Kidney epithelial cell (primary cell): ENCODE data around the gene PLD1. TPM values are rescaled to one million over a fixed set of nuclear protein-coding genes. Genes with fewer than 3 reads are reported as not detected.

Source experiments
- DNase-seq: peaks from one replicate; pipeline ENCODE4 v3.0.0-alpha.2; 2010; ENCODE audit warnings: low read depth
- H3K27me3 ChIP-seq: 2 replicates; pipeline ENCODE4 v1.6.0; 2011; ENCODE audit warnings: low read length; ENCODE audit not compliant: control insufficient read depth, insufficient read depth
- H3K36me3 ChIP-seq: 2 replicates; pipeline ENCODE4 v1.5.1; 2011; ENCODE audit warnings: low read length; ENCODE audit not compliant: control insufficient read depth, insufficient read depth
- H3K4me3 ChIP-seq: 2 replicates; pipeline ENCODE4 v1.5.1; 2011; ENCODE audit warnings: low read depth, mild to moderate bottlenecking, control low read depth, low read length
- total RNA-seq: library from RNA; depleted of rRNA; stranded (reverse); fragments of >200 nt; gene quantifications from 2 replicates; pipeline ENCODE4 v1.2.3, GENCODE V29; 2015
- TF ChIP-seq, protein P1 (sequence below): IDR thresholded peaks from 2 replicates; pipeline ENCODE4 v1.5.1; 2011; ENCODE audit warnings: mild to moderate bottlenecking, moderate library complexity, low read length, control low read depth, inconsistent platforms; ENCODE audit not compliant: insufficient read depth, poor library complexity, severe bottlenecking

PLD1 gene
- total RNA-seq, 1 donor from 2014 or later, result 5.8 TPM

DNA sequence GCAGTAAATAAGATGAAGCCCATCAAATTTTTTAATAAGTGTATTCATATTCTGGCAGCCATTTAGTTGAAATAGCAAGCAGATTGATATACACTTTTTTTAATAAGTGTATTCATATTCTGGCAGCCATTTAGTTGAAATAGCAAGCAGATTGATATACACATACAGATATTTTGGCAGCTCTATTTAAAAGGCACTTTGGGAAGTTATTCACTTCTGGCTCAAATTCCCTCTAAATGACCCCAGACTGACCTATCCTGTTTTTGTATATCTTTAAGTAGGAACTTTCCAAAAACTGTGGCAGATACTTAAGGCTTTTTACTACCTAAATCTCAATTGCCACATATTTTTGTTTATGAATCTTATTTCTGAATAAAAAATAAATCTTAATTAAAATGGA, 122.3 kb downstream of the PLD1 start:
- TF ChIP-seq, protein P1, sequence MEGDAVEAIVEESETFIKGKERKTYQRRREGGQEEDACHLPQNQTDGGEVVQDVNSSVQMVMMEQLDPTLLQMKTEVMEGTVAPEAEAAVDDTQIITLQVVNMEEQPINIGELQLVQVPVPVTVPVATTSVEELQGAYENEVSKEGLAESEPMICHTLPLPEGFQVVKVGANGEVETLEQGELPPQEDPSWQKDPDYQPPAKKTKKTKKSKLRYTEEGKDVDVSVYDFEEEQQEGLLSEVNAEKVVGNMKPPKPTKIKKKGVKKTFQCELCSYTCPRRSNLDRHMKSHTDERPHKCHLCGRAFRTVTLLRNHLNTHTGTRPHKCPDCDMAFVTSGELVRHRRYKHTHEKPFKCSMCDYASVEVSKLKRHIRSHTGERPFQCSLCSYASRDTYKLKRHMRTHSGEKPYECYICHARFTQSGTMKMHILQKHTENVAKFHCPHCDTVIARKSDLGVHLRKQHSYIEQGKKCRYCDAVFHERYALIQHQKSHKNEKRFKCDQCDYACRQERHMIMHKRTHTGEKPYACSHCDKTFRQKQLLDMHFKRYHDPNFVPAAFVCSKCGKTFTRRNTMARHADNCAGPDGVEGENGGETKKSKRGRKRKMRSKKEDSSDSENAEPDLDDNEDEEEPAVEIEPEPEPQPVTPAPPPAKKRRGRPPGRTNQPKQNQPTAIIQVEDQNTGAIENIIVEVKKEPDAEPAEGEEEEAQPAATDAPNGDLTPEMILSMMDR, result no peak

DNA sequence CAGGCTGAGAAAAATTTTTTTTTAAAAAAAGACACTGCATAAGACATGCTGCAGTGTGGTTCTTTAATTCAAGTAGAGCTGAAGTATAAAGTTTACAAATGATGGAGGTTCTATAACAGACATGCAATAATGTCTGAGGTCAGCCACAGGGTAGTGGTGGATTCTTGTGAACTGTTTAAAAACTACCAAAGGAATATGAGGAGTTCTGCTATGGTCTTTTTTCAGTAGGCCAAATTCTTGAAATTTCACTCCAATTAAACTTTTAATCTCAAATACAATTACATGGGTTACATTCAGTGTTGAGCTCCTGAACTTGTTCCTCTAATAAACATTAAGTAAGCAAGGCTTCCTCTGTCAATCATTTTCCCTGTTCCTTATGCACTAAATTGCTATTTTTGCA, 122.7 kb downstream of the PLD1 start:
- no peak for DNase-seq
- TF ChIP-seq, protein P1, result no peak
- Histone ChIP-seq H3K4me3 (no peak overlapping the region), H3K36me3 (no peaks in the 10 kb centered on the region), H3K27me3 (no peaks in the 10 kb centered on the region)

More for the DNA sequence above, 122.3 kb downstream of the PLD1 start:
- DNase-seq, result no peak
- Histone ChIP-seq H3K4me3 (no peak overlapping the region), H3K36me3 (no peaks in the 10 kb centered on the region), H3K27me3 (no peaks in the 10 kb centered on the region)

DNA sequence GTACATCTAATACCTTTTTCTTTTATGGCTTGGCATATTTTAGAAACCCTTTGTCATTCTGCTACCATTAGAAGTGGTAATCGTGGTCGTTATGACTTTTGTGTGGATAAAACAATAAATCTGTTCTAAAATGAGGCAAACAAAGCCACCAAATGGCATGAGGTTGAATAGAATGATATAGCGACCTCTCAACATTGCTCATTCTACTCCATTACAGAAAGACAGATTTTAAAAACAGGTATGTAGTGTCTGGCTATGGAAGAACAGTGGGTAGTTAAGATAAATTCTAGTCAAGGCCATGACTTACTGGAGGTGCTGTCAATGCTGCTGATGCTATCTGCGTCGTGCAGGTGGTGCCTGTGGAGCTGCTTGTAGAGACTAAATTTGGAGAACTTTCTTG, 123.2 kb downstream of the PLD1 start:
- DNase-seq, result no peak
- TF ChIP-seq, protein P1, result no peak
- H3K36me3 ChIP-seq, result no peaks in the 10 kb centered on the region

DNA sequence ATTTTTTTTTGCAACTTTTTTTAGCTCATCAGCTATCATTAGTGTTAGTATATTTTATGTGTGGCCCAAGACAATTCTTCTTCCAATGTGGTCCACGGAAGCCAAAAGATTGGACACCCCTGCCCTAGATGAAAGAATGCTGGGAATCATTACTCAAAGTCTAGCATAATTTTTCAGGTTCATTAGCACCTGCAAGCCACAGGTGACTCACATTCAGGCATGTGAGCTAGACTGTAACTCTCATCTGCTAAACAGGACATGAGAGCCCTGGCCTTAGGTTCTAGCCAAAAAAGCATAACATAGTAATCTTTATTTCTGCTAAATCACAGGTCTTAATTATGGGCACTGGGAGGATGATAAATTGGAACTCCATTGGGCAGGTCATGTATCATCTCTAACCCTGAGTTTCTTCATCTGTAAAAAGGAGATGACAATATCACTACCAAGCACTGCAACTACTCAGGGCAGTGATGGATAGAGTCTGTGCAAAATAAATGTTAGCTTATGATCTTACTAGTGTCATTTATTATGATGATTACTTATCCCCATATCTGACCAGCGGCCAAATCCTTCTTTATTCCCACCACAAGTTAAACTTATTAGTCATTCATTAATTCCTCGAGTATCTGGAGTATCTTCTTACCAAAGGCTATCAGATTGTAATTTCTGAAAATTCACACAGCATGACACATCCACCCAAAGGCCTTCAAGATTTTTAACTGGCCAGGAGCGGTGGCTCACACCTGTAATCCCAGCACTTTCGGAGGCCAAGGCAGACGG, 125.0 kb downstream of the PLD1 start:
- Histone ChIP-seq H3K27me3 (no peaks in the 10 kb centered on the region), H3K36me3 (no peaks in the 10 kb centered on the region), H3K4me3 (no peak overlapping the region)
- DNase-seq, result peak; percentile 25
- TF ChIP-seq, protein P1, result no peak

More for the DNA sequence above, 123.2 kb downstream of the PLD1 start:
- Histone ChIP-seq H3K4me3 (no peak overlapping the region), H3K27me3 (no peaks in the 10 kb centered on the region)

DNA sequence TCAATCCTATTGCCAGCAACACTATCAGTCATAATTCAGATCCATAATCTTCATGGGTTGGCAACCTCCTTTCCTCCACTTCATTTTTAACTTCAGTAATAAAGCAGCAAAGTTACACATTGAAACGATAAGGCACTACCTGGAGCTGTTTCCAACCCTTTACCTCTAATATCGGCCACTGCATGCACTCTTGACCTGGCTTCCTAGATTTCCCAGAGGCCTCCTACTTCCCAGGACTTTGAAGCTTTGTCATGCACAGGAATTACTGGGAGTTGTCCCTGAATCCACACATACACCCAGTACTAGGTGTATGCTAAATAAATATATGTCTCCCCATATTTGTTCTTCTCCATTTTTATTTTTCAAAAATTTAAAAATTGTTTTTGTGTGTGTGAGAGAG, 126.1 kb downstream of the PLD1 start:
- TF ChIP-seq, protein P1, result no peak
- Histone ChIP-seq H3K4me3 (no peak overlapping the region), H3K27me3 (no peaks in the 10 kb centered on the region), H3K36me3 (no peaks in the 10 kb centered on the region)
- no peak for DNase-seq

DNA sequence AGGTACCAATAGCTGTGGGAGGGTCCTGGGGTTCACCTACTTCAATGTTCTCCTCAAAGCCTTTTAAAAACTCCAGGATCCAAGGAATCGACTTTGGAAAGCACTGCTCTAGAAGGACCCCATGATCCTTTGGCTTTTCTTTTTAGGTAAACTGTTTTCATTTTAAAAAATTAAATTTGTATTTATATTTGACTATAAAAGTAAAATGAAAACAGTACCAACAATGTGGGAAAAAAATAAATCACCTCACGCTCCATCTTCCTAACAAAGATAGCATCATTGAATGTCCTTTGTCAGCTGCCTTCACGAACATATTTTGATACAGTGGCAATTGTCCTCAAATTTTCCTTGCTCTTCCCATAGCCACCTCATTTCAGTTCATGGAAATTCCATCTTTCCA, 127.5 kb downstream of the PLD1 start:
- no peaks in the 10 kb centered on the region for H3K36me3 ChIP-seq
- DNase-seq, result no peak
- H3K27me3 ChIP-seq, result no peaks in the 10 kb centered on the region

More for the DNA sequence above, 127.5 kb downstream of the PLD1 start:
- H3K4me3 ChIP-seq, result no peak overlapping the region
- TF ChIP-seq, protein P1, result no peak
